Duodenal mucosa (tissue), 2 donors: ENCODE results near the gene HOXB3.
A peak's percentile ranks its signal among the peaks of the same experiment; 100 is the strongest.

Source experiments
- H3K27ac ChIP-seq: one replicate; pipeline ENCODE4 v1.7.0; 2013; ENCODE audit warnings: low read depth, low read length
- H3K27me3 ChIP-seq, 2 donors: one replicate each; pipeline ENCODE4 v1.7.0; 2013; ENCODE audit warnings: low read length in 2 of 2, control low read depth in 1 of 2; ENCODE audit not compliant: insufficient read depth in 2 of 2, control insufficient read depth in 1 of 2
- H3K36me3 ChIP-seq, 2 donors: one replicate each; pipeline ENCODE4 v1.7.0; 2013; ENCODE audit warnings: low read length in 2 of 2, control low read depth in 1 of 2; ENCODE audit not compliant: insufficient read depth in 2 of 2, control insufficient read depth in 1 of 2
- H3K4me1 ChIP-seq, 2 donors: one replicate each; pipeline ENCODE4 v1.7.0; 2013; ENCODE audit warnings: low read length in 2 of 2, control low read depth in 1 of 2; ENCODE audit not compliant: insufficient read depth in 2 of 2, control insufficient read depth in 1 of 2
- H3K4me3 ChIP-seq, 2 donors: one replicate each; pipeline ENCODE4 v1.7.0; 2013; ENCODE audit warnings: low read length in 2 of 2, low read depth in 1 of 2
- H3K9ac ChIP-seq, 2 donors: one replicate each; pipeline ENCODE4 v1.7.0; 2013; ENCODE audit warnings: low read length in 2 of 2, low read depth in 1 of 2
- H3K9me3 ChIP-seq, 2 donors: one replicate each; pipeline ENCODE4 v1.7.0; 2013; ENCODE audit warnings: low read length in 2 of 2, control low read depth in 1 of 2; ENCODE audit not compliant: control insufficient read depth in 1 of 2

Gene HOXB3

GRCh38 chr17:48575673-48576478 is 14.2 kb downstream of the HOXB3 start:
- peaks cover 0 to 5% of the 10 kb centered on the region in 2 donors for H3K4me1 ChIP-seq
- no peaks in the 10 kb centered on the region for H3K36me3 ChIP-seq
- H3K27me3 ChIP-seq, result peaks cover 62 to 87% of the 10 kb centered on the region in 2 donors
- H3K9me3 ChIP-seq, result no peaks in the 10 kb centered on the region
- peak overlapping the region; percentile 81 for H3K27ac ChIP-seq
- H3K9ac ChIP-seq, result peak overlapping the region; percentile 3 to 9
- peak overlapping the region in 1 of 2 donors; percentile 9 for H3K4me3 ChIP-seq

- Histone ChIP-seq H3K27me3 (peaks cover 62 to 87% of the 10 kb centered on the region in 2 donors), H3K9ac (no peak overlapping the region), H3K4me3 (no peak overlapping the region), H3K9me3 (no peaks in the 10 kb centered on the region), H3K36me3 (no peaks in the 10 kb centered on the region), H3K4me1 (peaks cover 0 to 5% of the 10 kb centered on the region in 2 donors), H3K27ac (peak overlapping the region; percentile 30)
These were observed 14.9 kb downstream of the HOXB3 start for GRCh38 chr17:48575066-48575582.

- Histone ChIP-seq H3K9me3 (no peaks in the 10 kb centered on the region), H3K4me3 (peak overlapping the region in 1 of 2 donors; percentile 23), H3K27me3 (peaks cover 64 to 89% of the 10 kb centered on the region in 2 donors), H3K36me3 (no peaks in the 10 kb centered on the region), H3K4me1 (peaks cover 4 to 5% of the 10 kb centered on the region in 2 donors), H3K27ac (no peak overlapping the region), H3K9ac (no peak overlapping the region)
These were observed 15.5 kb downstream of the HOXB3 start for GRCh38 chr17:48574505-48575065.

GRCh38 chr17:48571826-48572417 is 18.1 kb downstream of the HOXB3 start:
- Histone ChIP-seq H3K4me3 (peak overlapping the region; percentile 4 to 53), H3K9me3 (no peaks in the 10 kb centered on the region), H3K9ac (peak overlapping the region; percentile 53 to 54), H3K36me3 (no peaks in the 10 kb centered on the region), H3K4me1 (peaks cover 4 to 11% of the 10 kb centered on the region in 2 donors), H3K27me3 (peaks cover 72 to 93% of the 10 kb centered on the region in 2 donors), H3K27ac (peak overlapping the region; percentile 70)

GRCh38 chr17:48571024-48571818 is 18.8 kb downstream of the HOXB3 start:
- H3K27ac ChIP-seq, result peak overlapping the region; percentile 70
- no peaks in the 10 kb centered on the region for H3K36me3 ChIP-seq
- H3K4me1 ChIP-seq, result peaks cover 7 to 15% of the 10 kb centered on the region in 2 donors
- H3K27me3 ChIP-seq, result peaks cover 77 to 95% of the 10 kb centered on the region in 2 donors
- H3K9ac ChIP-seq, result peak overlapping the region; percentile 53 to 54
- no peaks in the 10 kb centered on the region for H3K9me3 ChIP-seq
- peak overlapping the region; percentile 32 to 53 for H3K4me3 ChIP-seq

GRCh38 chr17:48570325-48571023 is 19.6 kb downstream of the HOXB3 start:
- Histone ChIP-seq H3K4me1 (peaks cover 7 to 15% of the 10 kb centered on the region in 2 donors), H3K9me3 (no peaks in the 10 kb centered on the region), H3K9ac (peak overlapping the region in 1 of 2 donors; percentile 16), H3K27me3 (peaks cover 76 to 96% of the 10 kb centered on the region in 2 donors), H3K4me3 (peak overlapping the region in 1 of 2 donors; percentile 53), H3K27ac (peak overlapping the region; percentile 44), H3K36me3 (no peaks in the 10 kb centered on the region)

- peaks cover 7 to 15% of the 10 kb centered on the region in 2 donors for H3K4me1 ChIP-seq
- no peak overlapping the region for H3K4me3 ChIP-seq
- no peaks in the 10 kb centered on the region for H3K36me3 ChIP-seq
- no peak overlapping the region for H3K9ac ChIP-seq
- H3K27ac ChIP-seq, result peak overlapping the region; percentile 44
- H3K9me3 ChIP-seq, result no peaks in the 10 kb centered on the region
- peaks cover 80 to 97% of the 10 kb centered on the region in 2 donors for H3K27me3 ChIP-seq
These were observed 20.2 kb downstream of the HOXB3 start for GRCh38 chr17:48569674-48570324.

GRCh38 chr17:48569240-48569582 is 20.8 kb downstream of the HOXB3 start:
- no peak overlapping the region for H3K27ac ChIP-seq
- peaks cover 7 to 15% of the 10 kb centered on the region in 2 donors for H3K4me1 ChIP-seq
- H3K9ac ChIP-seq, result no peak overlapping the region
- H3K27me3 ChIP-seq, result peaks cover 79 to 96% of the 10 kb centered on the region in 2 donors
- peak overlapping the region in 1 of 2 donors; percentile 12 for H3K4me3 ChIP-seq
- no peaks in the 10 kb centered on the region for H3K9me3 ChIP-seq
- no peaks in the 10 kb centered on the region for H3K36me3 ChIP-seq
